GM12878 (cell line): Measurements from ENCODE around the gene TRAPPC2. TPM values are rescaled to one million over a fixed set of nuclear protein-coding genes. Genes with fewer than 3 reads are reported as not detected.
A peak's percentile ranks its signal among the peaks of the same experiment; 100 is the strongest.

Experiments
- ATF7 ChIP-seq: fragments of 450-650 bp; IDR thresholded peaks from 2 replicates; pipeline ENCODE4 v1.6.1; 2016; ENCODE audit warnings: low read depth, mild to moderate bottlenecking
- BCL11A ChIP-seq: IDR thresholded peaks from 2 replicates; pipeline ENCODE4 v1.6.1; 2011; ENCODE audit warnings: low read depth, low read length
- BHLHE40 ChIP-seq, 2 experiments: fragments of 450-650 bp in 1 of 2; IDR thresholded peaks; 2 replicates each; pipeline ENCODE4 v1.6.1; 2011 to 2017; ENCODE audit warnings: low read depth in 2 of 2, borderline replicate concordance in 1 of 2, improper control_type of control experiment in 1 of 2, low read length in 1 of 2, mild to moderate bottlenecking in 1 of 2
- BMI1 ChIP-seq: fragments of 450-650 bp; IDR thresholded peaks from 2 replicates; pipeline ENCODE4 v1.6.1; 2016; ENCODE audit warnings: mild to moderate bottlenecking, moderate library complexity, borderline replicate concordance
- CBFB ChIP-seq: IDR thresholded peaks from 2 replicates; pipeline ENCODE4 v1.6.1; 2016; ENCODE audit warnings: antibody characterized with exemption, low read depth
- CREM ChIP-seq: IDR thresholded peaks from 2 replicates; pipeline ENCODE4 v1.6.1; 2014; ENCODE audit warnings: antibody characterized with exemption, low read depth
- EED ChIP-seq: sonication (generic); IDR thresholded peaks from 2 replicates; pipeline ENCODE4 v1.6.1; 2016; ENCODE audit warnings: antibody characterized with exemption, low read depth
- EP300 ChIP-seq, 2 experiments: fragments of 150-350 bp in 1 of 2; IDR thresholded peaks; 2 replicates each; pipeline ENCODE4 v1.6.1; 2011 to 2012; ENCODE audit warnings: low read depth in 2 of 2, low read length in 2 of 2, borderline replicate concordance in 1 of 2, improper control_type of control experiment in 1 of 2, inconsistent platforms in 1 of 2; ENCODE audit not compliant: control insufficient read depth in 1 of 2
- FOS ChIP-seq: IDR thresholded peaks from 3 replicates; pipeline ENCODE4 v1.6.1; 2011; ENCODE audit warnings: borderline replicate concordance; ENCODE audit not compliant: insufficient read length; ENCODE audit errors: extremely low read depth
- IKZF1 ChIP-seq: fragments of 450-650 bp; conservative IDR thresholded peaks from 2 replicates; pipeline ENCODE4 v1.6.1; 2017; ENCODE audit warnings: antibody characterized with exemption, mild to moderate bottlenecking
- IKZF2 ChIP-seq, 2 experiments: fragments of 450-650 bp; IDR thresholded peaks; 2 replicates each; pipeline ENCODE4 v1.6.1; 2017; ENCODE audit warnings: mild to moderate bottlenecking in 2 of 2, moderate library complexity in 2 of 2
- IRF4 ChIP-seq: IDR thresholded peaks from 2 replicates; pipeline ENCODE4 v1.6.1; 2011; ENCODE audit warnings: low read depth, low read length
- JUNB ChIP-seq: IDR thresholded peaks from 2 replicates; pipeline ENCODE4 v1.6.1; 2016; ENCODE audit warnings: antibody characterized with exemption, mild to moderate bottlenecking
- MEF2A ChIP-seq: IDR thresholded peaks from 2 replicates; pipeline ENCODE4 v1.6.1; 2011; ENCODE audit warnings: low read depth, mild to moderate bottlenecking, low read length, moderate library complexity; ENCODE audit not compliant: insufficient read depth
- MEF2B ChIP-seq: fragments of 450-650 bp; IDR thresholded peaks from 2 replicates; pipeline ENCODE4 v1.6.1; 2018; ENCODE audit warnings: mild to moderate bottlenecking, moderate library complexity; ENCODE audit not compliant: partially characterized antibody, poor library complexity, severe bottlenecking
- NBN ChIP-seq: fragments of 450-650 bp; IDR thresholded peaks from 2 replicates; pipeline ENCODE4 v1.6.1; 2016
- NFIC ChIP-seq: IDR thresholded peaks from 2 replicates; pipeline ENCODE4 v1.6.1; 2012; ENCODE audit warnings: low read depth, mild to moderate bottlenecking, inconsistent platforms, low read length, moderate library complexity
- SIN3A ChIP-seq: IDR thresholded peaks from 2 replicates; pipeline ENCODE4 v1.6.1; 2012; ENCODE audit warnings: low read depth, low read length, improper control_type of control experiment
- SPI1 ChIP-seq: IDR thresholded peaks from 2 replicates; pipeline ENCODE4 v1.6.1; 2011; ENCODE audit warnings: low read depth, mild to moderate bottlenecking, low read length, moderate library complexity, borderline replicate concordance; ENCODE audit not compliant: insufficient read depth
- STAT3 ChIP-seq: IDR thresholded peaks from 2 replicates; pipeline ENCODE4 v1.6.1; 2011; ENCODE audit warnings: low read depth, low read length, improper control_type of control experiment
- TBL1XR1 ChIP-seq: IDR thresholded peaks from 2 replicates; pipeline ENCODE4 v1.6.1; 2012; ENCODE audit warnings: low read depth, low read length, improper control_type of control experiment
- WRNIP1 ChIP-seq: IDR thresholded peaks from 2 replicates; pipeline ENCODE4 v1.6.1; 2011; ENCODE audit warnings: low read depth, low read length, improper control_type of control experiment, borderline replicate concordance
- YBX1 ChIP-seq: fragments of 450-650 bp; IDR thresholded peaks from 2 replicates; pipeline ENCODE4 v1.6.1; 2016; ENCODE audit warnings: antibody characterized with exemption
- ZBED1 ChIP-seq: IDR thresholded peaks from 2 replicates; pipeline ENCODE4 v1.6.1; 2016; ENCODE audit warnings: borderline replicate concordance
- ZNF217 ChIP-seq: fragments of 450-650 bp; IDR thresholded peaks from 2 replicates; pipeline ENCODE4 v1.6.1; 2017; ENCODE audit warnings: antibody characterized with exemption, mild to moderate bottlenecking
- ZNF24 ChIP-seq: fragments of 450-650 bp; IDR thresholded peaks from 2 replicates; pipeline ENCODE4 v1.6.1; 2017; ENCODE audit warnings: antibody characterized with exemption, mild to moderate bottlenecking
- ZNF622 ChIP-seq: fragments of 450-650 bp; IDR thresholded peaks from 2 replicates; pipeline ENCODE4 v1.6.1; 2017; ENCODE audit warnings: mild to moderate bottlenecking, inconsistent platforms
- polyA plus RNA-seq, 11 experiments: library from polyadenylated mRNA; depleted of rRNA in 4 of 11; unstranded in 6 of 11; stranded (reverse) in 5 of 11; fragments of >200 nt; fragmentation: Nextera tagmentation in 4 of 11; fragmentation: Illumina TruSeq in 1 of 11; extraction: Ambion mirVana in 4 of 11; extraction: Trizol in 1 of 11; gene quantifications; 1 replicate in 1 of 11; 2 replicates in 10 of 11; pipeline versions ENCODE4 v1.2.1 to v1.2.3, GENCODE V29; 2011 to 2016; ENCODE audit warnings: inconsistent platforms in 2 of 11, missing spikeins in 2 of 11, low read depth in 1 of 11
- total RNA-seq, 4 experiments: library from RNA; depleted of rRNA in 3 of 4; stranded (reverse); fragments of >200 nt in 3 of 4; fragmentation: Illumina TruSeq in 1 of 4; extraction: Trizol in 1 of 4; gene quantifications; 2 replicates each; pipeline versions ENCODE4 v1.2.1 to v1.2.3, GENCODE V29; 2013 to 2021
- TF ChIP-seq, protein P1 (sequence below): IDR thresholded peaks from 2 replicates; pipeline ENCODE4 v1.6.1; 2011; ENCODE audit warnings: borderline replicate concordance, low read depth, mild to moderate bottlenecking, moderate library complexity, low read length; ENCODE audit not compliant: insufficient read depth, poor library complexity, severe bottlenecking
- TF ChIP-seq, protein P2 (sequence below): IDR thresholded peaks from 2 replicates; pipeline ENCODE4 v1.6.1; 2012; ENCODE audit warnings: low read length, inconsistent platforms

The TRAPPC2 gene
- total and polyA plus RNA-seq, 10 of the 15 experiments (the other 5 are each of a cell fraction or from before 2014, with no cell fraction given): 12.4 to 28.4 (median 21.3) TPM

DNA sequence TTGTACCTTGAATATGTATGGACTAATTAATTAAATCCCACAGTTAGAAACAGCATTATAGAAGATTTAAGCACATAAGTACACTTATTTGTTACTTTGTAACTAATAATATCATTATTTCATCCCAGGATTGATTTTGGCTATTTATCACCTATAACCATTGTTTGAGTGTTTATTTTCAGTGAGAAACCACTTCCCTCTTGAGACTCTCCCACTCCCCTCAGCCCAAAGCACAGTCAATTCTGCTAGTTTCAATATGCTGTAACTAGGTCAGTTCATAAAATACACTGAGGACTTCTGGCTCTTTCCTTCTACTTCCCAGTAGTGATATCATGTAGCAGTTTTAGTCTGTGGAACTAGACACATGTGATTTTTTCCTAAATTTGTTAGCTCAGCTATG lies 16.4 kb upstream of the TRAPPC2 start (continued):
- TF ChIP-seq BHLHE40 (IDR thresholded peaks at IDR 0.05; ENCODE audit: borderline replicate concordance in 1 of 2, low read depth in 2 of 2, low read length in 1 of 2) (peak; percentile 4 to 44; a peak in 2 of 4 replicates), YBX1 (peak; percentile 71; the same call in 1 of the 2 replicates), BCL11A (peak; percentile 83), ZNF217 (peak; percentile 38; the same call in 1 of the 2 replicates), JUNB (peak; percentile 88), ATF7 (peak; percentile 83), STAT3 (0 out of 2 replicates have a peak, but pooled peaks have one; percentile 44), MEF2A (peak; percentile 73; the same call in 1 of the 2 replicates), FOS (no peak), SIN3A (no peak), IKZF2 (IDR thresholded peaks at IDR 0.05) (peak; percentile 90 to 91), ZBED1 (0 out of 2 replicates have a peak, but pooled peaks have one; percentile 38), MEF2B (peak; percentile 98), ZNF622 (no peak), NBN (no peak; the same call in 1 of the 2 replicates), CBFB (no peak), WRNIP1 (no peak), IKZF1 (peak; percentile 82), SPI1 (peak; percentile 71), EED (peak; percentile 82), IRF4 (peak; percentile 80), ZNF24 (peak; percentile 66; the same call in 1 of the 2 replicates), TBL1XR1 (no peak), EP300 (IDR thresholded peaks at IDR 0.05; ENCODE audit: borderline replicate concordance in 1 of 2, control insufficient read depth in 1 of 2, low read depth in 2 of 2, low read length in 2 of 2) (peak; percentile 52 to 72; a peak in 3 of 4 replicates), CREM (peak; percentile 59; the same call in 1 of the 2 replicates), NFIC (peak; percentile 87), BMI1 (peak; percentile 53; the same call in 1 of the 2 replicates)
- TF ChIP-seq, protein P1, sequence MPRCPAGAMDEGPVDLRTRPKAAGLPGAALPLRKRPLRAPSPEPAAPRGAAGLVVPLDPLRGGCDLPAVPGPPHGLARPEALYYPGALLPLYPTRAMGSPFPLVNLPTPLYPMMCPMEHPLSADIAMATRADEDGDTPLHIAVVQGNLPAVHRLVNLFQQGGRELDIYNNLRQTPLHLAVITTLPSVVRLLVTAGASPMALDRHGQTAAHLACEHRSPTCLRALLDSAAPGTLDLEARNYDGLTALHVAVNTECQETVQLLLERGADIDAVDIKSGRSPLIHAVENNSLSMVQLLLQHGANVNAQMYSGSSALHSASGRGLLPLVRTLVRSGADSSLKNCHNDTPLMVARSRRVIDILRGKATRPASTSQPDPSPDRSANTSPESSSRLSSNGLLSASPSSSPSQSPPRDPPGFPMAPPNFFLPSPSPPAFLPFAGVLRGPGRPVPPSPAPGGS: peak; percentile 56
- TF ChIP-seq, protein P2, sequence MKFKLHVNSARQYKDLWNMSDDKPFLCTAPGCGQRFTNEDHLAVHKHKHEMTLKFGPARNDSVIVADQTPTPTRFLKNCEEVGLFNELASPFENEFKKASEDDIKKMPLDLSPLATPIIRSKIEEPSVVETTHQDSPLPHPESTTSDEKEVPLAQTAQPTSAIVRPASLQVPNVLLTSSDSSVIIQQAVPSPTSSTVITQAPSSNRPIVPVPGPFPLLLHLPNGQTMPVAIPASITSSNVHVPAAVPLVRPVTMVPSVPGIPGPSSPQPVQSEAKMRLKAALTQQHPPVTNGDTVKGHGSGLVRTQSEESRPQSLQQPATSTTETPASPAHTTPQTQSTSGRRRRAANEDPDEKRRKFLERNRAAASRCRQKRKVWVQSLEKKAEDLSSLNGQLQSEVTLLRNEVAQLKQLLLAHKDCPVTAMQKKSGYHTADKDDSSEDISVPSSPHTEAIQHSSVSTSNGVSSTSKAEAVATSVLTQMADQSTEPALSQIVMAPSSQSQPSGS: peak; percentile 79
